Embryonic facial prominence (tissue), 1 donor: ENCODE results near the gene TCF15.
"Not testable (repeated sequence)": the region's sequence is repeated elsewhere in the genome, so short reads cannot be mapped to it uniquely, and the experiment has no call there.

ENCODE experiments used
- DNase-seq: peaks from one replicate; pipeline ENCODE4 v3.0.0-alpha.2; 2016; ENCODE audit errors: extremely low spot score

The TCF15 gene

GRCh38 chr20:642013-642397 is 31.9 kb upstream of the TCF15 start:
- not testable (repeated sequence) for DNase-seq

GRCh38 chr20:641516-641875 is 31.4 kb upstream of the TCF15 start:
- no peak for DNase-seq

GRCh38 chr20:640674-641515 is 30.8 kb upstream of the TCF15 start:
- no peak for DNase-seq

GRCh38 chr20:638579-638978 is 28.5 kb upstream of the TCF15 start:
- DNase-seq, result no peak

- no peak for DNase-seq
Measured at GRCh38 chr20:637559-637958, 27.4 kb upstream of the TCF15 start.

- DNase-seq, result no peak
Measured at GRCh38 chr20:635893-636338, 25.8 kb upstream of the TCF15 start.

GRCh38 chr20:635028-635892 is 25.2 kb upstream of the TCF15 start:
- DNase-seq, result no peak

GRCh38 chr20:634148-634925 is 24.2 kb upstream of the TCF15 start:
- DNase-seq, result no peak

GRCh38 chr20:631101-631500 is 21.0 kb upstream of the TCF15 start:
- no peak for DNase-seq

- no peak for DNase-seq
Measured at GRCh38 chr20:626579-626978, 16.5 kb upstream of the TCF15 start.

GRCh38 chr20:625360-625932 is 15.3 kb upstream of the TCF15 start:
- no peak for DNase-seq

- DNase-seq, result no peak
Measured at GRCh38 chr20:623704-624103, 13.6 kb upstream of the TCF15 start.

GRCh38 chr20:623021-623420 is 12.9 kb upstream of the TCF15 start:
- DNase-seq, result no peak

GRCh38 chr20:622161-622560 is 12.1 kb upstream of the TCF15 start:
- no peak for DNase-seq

- no peak for DNase-seq
Measured at GRCh38 chr20:621125-621756, 11.1 kb upstream of the TCF15 start.

GRCh38 chr20:620246-620645 is 10.1 kb upstream of the TCF15 start:
- no peak for DNase-seq

GRCh38 chr20:618980-619379 is 8.9 kb upstream of the TCF15 start:
- no peak for DNase-seq

- no peak for DNase-seq
Measured at GRCh38 chr20:617934-618690, 8.0 kb upstream of the TCF15 start.

- DNase-seq, result no peak
Measured at GRCh38 chr20:615514-615913, 5.4 kb upstream of the TCF15 start.

- DNase-seq, result no peak
Measured at GRCh38 chr20:611843-612185, 1.7 kb upstream of the TCF15 start.
